NCI-H2081 treated with DMSO at 0.1 percent for 48 hours (cell line): ENCODE data around the gene TBC1D23.
"Not testable (repeated sequence)": the region's sequence is repeated elsewhere in the genome, so short reads cannot be mapped to it uniquely, and the experiment has no call there.

Source experiments
- DNase-seq: peaks from one replicate; lab custom pipeline; 2025; lab: John Stamatoyannopoulos, UW

TBC1D23 gene

DNA sequence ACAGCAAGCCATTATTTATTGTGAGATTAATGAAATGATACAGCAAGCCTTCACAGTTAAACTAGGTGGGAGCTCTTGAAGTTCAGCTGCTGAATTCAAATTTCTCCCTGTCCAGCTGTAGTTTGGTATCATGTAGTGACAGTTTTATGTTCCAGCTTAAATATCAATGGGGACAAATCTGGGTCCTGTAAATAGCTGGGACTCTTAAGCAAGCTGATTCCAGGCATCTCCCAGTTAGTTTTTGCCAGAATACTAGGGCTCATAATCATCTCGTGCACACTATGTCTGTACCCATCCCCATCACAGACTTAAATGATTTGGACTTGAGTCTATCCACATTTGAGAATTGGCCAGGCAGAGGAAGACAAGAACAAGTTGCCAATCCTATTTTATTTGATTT is 45.9 kb downstream of the TBC1D23 start:
- DNase-seq, result no peak

DNA sequence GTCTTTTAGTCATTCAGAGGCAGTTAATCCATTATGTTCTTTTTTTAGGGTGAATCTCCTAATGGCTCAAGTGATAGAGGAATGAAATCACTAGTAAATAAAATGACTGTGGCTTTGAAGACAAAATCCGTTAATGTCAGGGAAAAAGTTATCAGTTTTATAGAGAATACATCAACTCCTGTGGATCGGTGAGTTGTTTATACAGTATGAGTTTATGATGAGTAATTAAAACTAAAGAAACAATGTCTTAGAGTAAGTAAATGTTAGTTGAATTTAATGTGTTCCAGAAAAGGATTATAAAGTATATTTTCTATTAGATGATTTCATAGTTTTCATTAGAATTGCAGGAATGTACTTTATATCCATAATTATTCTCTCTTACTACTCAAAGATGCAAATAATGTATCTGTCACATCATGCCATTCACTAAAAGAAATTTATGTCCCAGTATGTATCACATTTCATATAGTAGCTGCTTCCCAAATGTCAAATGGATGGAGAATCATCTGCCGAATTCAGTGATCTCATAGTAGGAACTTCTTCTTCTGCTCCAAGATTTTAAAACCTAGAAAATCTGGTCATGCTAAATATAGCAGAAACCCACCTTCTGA is 49.7 kb downstream of the TBC1D23 start:
- DNase-seq, result no peak

DNA sequence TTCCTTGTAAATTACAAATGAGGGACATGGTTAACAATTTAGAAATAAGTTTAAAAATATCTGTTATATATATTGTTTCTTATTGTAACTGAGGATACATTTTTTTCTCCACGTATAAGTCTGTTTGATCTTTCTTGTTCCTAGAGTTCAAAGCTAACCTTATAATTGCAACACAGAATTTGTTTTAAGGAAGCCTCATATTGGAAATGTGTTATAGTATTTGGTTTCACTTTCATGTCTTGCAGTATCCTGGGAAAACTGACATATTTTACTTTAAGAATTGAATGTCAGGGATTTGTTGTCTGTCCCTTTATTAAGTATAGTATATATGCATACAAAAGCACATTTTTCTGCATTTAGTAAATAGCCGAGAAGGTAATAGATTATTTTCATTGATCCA is 50.2 kb downstream of the TBC1D23 start:
- DNase-seq, result no peak

GRCh38 chr3:100316641-100317069 is 55.9 kb downstream of the TBC1D23 start:
- DNase-seq, result peak; percentile 14

- DNase-seq, result no peak
Measured at GRCh38 chr3:100317912-100318311, 57.1 kb downstream of the TBC1D23 start.

- DNase-seq, result no peak
Measured at GRCh38 chr3:100319951-100320350, 59.2 kb downstream of the TBC1D23 start.

GRCh38 chr3:100324044-100324443 is 63.3 kb downstream of the TBC1D23 start:
- DNase-seq, result no peak

- no peak for DNase-seq
Measured at GRCh38 chr3:100325827-100326226, 65.0 kb downstream of the TBC1D23 start.

GRCh38 chr3:100327377-100327776 is 66.6 kb downstream of the TBC1D23 start:
- not testable (repeated sequence) for DNase-seq

DNA sequence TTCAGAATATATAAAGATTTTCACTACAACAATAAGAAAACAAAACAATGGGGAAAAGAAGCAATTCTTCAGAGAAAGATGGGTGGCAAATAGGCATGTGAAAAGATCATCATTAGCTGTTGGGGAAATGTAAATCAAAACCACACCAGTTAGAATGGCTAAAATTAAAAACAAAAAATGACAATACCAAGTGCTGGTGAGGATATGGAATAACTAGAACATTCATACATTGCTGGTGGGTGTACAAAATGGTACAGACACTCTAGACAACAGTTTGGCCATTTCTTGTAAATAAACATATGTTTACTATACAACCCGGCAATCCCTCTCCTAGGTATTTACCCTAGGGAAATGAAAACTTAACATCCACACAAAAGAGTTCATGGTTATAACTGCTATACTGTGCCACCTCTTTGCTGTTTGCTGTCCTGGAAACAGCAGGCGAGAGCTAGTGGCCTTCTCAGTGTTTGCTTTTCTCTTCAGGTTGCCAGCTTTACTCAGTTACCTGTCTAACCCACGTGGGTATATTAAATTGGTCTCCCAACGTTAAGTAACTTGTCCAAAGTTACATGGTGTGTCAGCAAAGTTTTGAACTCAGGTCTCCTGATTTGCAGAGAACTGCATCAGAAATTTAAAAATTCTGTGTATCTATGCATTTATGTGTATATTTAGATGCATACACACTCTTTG is 69.2 kb downstream of the TBC1D23 start:
- no peak for DNase-seq

DNA sequence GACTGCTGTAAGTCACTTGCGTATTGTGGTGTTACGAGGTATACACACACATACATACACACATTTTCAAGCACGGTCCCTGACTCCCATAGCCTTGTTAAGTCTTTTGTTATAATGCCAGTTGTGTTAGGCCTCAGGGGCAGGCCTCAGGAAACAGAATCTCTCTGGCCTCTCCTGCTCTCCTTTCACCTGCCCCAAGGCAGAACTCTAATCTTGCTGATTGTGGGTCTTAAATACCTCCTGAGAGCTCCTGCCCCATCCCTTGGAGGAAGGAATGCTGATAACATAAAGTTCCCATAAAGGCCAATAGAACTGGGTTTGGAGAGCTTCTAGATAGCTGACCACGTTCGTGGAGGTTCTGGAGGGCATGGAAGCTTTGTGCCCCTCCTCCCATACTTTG is 69.9 kb downstream of the TBC1D23 start:
- no peak for DNase-seq

GRCh38 chr3:100331660-100332059 is 70.9 kb downstream of the TBC1D23 start:
- DNase-seq, result no peak

GRCh38 chr3:100333051-100333450 is 72.3 kb downstream of the TBC1D23 start:
- DNase-seq, result no peak

GRCh38 chr3:100333970-100334487 is 73.2 kb downstream of the TBC1D23 start:
- DNase-seq, result no peak

DNA sequence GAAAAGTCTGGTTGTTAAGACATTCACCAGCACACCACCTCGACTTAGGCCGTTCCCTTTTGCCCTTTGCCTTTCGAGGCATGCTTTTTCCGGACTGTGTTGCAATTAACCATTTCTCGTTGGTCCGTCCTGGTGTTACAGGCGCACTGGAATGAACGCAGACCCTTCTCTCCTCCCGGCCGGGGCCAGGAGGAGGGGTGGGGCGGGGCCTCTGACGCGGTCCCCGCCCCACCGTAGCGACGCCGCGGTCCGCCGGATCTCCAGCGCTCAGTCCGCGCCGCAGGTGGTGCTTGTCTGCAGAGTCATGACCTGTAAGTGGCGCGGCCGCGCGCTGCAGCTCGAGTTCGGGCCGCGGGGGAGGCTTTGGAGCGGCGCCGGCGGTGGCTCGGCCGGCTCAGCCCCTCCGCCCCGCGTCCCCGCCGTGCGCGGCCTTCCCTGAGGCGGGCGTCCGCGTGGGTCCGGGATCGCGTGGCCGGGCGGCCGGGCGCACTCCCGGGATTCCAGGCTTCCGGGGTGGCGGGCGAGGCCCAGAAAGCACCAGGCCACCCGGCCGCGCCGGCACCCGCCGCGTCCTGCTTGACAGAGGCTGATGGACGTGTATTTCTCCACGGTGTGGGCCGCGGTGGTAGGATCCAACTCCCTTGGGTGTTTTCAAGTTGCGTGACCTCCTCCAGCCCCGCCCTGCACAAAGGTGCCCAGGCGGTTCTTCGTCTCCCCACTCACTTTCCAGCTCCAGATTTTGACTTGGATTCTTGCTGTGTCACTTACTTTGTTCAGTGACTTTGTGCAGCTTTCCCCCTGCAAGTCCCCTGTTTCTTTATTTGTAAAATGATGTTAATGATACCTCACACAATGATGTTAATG is 73.9 kb downstream of the TBC1D23 start, which contains the start of gene NIT2:
TSS of gene NIT2 (plus strand) at position 270 of the 864 bp plus-strand sequence. CDS start at position 305, 35 bp downstream.
- no peak for DNase-seq

GRCh38 chr3:100335434-100335833 is 74.6 kb downstream of the TBC1D23 start:
- no peak for DNase-seq

DNA sequence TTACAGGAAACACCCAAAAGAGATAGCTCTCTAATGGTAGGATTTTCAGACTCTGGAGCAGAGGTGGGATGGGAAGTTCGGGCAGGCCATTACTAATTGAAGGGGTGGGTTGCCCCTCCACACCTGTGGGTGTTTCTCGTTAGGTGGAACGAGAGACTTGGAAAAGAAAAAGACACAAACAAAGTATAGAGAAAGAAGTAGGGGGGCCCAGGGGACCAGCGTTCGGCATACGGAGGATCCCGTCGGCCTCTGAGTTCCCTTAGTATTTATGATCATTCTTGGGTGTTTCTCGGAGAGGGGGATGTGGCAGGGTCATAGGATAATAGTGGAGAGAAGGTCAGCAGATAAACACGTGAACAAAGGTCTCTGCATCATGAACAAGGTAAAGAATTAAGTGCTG is 75.4 kb downstream of the TBC1D23 start:
- DNase-seq, result not testable (repeated sequence)

GRCh38 chr3:100338911-100339310 is 78.1 kb downstream of the TBC1D23 start:
- no peak for DNase-seq

DNA sequence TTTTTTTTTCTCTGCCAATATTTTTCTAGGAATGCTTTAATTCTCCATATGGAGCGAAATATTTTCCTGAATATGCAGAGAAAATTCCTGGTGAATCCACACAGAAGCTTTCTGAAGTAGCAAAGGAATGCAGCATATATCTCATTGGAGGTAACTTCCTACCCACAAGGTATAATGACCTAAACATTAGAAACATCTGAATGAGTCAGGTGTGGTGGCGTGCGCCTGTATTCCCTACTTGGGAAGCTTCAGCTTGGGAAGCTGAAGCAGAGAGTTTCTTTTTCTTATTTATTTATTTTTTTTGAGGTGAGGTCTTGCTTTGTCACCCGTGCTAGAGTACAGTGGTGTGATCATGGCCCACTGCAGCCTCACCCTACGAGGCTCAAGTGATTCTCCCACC is 79.0 kb downstream of the TBC1D23 start:
- no peak for DNase-seq

- DNase-seq, result no peak
Measured at GRCh38 chr3:100340527-100340926, 79.7 kb downstream of the TBC1D23 start.

- no peak for DNase-seq
Measured at GRCh38 chr3:100348727-100349126, 87.9 kb downstream of the TBC1D23 start.

GRCh38 chr3:100351770-100352169 is 91.0 kb downstream of the TBC1D23 start:
- not testable (repeated sequence) for DNase-seq
